ENCODE measurements around the gene UBA52.

The UBA52 gene

DNA sequence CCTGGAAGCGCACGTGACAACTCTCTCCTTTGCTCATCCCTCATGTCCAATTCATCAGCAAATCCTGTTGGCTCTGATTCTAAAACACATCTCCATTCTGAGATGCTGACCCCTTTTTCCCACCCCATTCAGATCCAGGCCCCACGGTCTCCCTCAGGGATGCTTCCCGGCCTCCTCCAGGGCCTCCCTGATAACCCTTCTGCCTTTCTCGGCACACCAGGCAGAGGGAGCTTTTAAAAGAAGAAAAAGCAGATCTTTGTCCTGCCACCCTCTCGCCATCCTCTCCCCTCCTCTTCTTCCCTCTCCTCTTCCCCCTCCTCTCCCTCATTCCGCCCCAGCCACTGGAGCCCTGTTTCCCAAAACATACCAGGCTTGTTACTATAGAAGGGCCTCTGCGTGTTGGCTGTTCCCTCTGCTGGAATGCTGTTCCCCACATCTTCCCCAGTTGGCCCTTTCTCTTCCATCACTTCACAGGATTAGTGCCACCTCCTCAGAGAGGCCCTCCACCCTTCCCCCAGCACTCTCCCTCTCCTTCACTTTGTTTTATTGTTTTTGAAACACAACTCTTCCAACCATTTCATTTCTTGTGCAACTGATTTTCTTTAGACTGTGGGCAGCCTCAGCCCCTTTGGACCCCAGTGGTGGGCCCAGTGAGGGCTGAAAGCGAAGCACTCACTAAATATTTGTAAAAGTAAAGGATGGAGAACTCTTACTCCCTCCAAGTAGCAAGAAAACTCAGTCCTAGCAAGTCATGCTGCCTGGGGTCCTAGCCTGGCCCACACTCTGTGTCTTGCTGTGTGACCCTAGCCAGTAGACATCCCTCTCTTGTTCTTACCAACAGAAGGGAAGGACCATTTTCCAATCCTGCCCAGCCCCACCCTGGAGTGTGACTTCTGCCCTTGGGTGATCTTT is 37.4 kb downstream of the UBA52 start:
- no peak for DNase-seq

DNA sequence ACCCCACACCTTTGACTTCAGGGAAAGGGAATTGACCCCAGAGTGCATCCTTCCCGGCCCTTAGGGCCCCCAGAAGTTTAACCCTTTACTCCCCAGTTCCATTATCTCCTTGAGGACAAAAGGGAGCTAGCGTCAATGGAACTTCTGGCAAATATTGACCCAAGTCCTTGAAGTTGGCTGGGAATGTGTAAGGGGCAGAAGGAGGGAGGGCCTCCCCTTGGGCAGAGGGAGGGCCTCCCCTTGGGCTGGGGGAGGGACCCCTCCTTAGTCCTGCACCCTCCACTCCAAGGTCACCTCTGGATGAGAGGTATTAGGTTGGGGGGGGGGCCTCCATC is 38.0 kb downstream of the UBA52 start:
- DNase-seq = no peak

GRCh38 chr19:18610245-18610555 is 38.5 kb downstream of the UBA52 start:
- DNase-seq = no peak

DNA sequence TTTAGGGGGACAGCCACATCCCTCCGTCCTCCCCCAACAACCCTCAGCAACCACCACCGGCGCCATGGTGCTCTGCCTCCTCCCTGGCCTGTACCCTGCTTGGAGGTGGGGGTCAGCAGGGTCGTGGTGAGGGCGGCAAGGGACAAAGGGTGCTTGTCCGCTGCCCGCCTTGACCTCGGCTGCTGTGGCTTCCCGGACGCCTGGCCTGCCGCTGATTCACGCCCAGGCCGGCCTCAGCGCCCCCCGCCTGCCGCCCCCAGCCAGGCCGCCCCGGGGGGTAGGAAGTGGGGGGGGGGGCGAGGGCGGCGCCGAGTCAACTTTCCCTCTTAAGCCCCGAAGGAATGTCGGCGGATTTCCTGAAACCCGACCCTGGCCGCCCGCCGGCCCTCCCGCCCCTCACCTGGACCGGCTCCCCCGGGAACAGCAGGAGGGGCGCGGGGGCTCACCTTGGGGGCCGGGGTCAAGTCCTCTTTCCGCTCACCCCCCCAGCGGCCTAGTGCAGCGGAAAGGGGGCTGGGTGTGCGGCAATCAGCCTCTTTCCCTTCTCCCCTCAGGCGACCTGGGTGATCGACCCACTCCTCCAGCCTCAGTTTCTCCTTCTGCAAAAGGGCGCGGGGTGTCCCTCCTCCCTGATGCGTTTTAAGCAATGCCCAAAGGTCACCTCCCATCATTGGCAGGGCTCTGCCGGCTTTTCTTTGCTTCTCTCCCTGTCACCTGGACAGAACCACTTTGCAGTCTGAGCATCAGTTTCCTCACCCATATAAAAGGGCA is 39.1 kb downstream of the UBA52 start:
- no peak for DNase-seq

GRCh38 chr19:18611327-18612050 is 39.8 kb downstream of the UBA52 start:
- no peak for DNase-seq

DNA sequence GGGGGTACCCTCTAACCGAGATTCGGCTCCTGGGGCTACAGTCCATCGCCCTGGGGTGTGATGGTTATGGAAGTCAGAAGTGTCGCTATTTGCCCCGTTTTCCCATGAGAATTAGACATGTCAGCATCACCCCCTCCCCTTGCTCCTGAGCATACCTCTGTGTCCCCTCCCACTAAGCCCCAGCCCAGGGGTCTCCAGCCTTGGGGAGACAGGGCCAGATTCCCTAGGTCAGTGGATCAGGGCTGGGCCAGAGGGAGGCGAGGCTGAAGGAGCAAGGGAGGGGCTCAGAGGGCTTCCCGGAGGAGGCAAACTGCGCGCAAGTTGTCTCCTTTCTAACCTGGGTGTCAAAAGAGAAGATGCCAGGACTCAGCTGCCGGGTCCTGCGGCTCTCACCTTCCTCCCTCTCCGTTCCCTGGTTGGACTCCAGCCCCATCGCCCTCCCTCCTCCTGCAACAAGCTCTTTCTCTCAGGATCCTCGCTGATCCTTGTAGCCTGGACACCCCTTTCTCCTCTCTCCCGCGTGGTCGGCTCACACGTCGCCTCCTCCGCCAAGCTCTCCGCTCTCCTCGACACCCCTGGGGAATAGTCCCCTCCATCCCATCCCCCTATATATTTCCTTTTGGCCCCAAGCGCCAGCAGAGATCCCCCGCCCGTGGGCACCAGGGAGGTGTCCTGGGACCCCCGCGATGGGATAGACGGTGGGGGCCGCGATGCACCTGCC is 40.6 kb downstream of the UBA52 start:
- no peak for DNase-seq

GRCh38 chr19:18612772-18613588 is 41.3 kb downstream of the UBA52 start, which contains the start of gene TMEM59L:
Gene TMEM59L, plus strand, starts transcription at chr19:18612870. Its CDS starts 89 bp downstream, at chr19:18612959.
- peak in 2 of 4 experiments; percentile 17 to 18 for DNase-seq

DNA sequence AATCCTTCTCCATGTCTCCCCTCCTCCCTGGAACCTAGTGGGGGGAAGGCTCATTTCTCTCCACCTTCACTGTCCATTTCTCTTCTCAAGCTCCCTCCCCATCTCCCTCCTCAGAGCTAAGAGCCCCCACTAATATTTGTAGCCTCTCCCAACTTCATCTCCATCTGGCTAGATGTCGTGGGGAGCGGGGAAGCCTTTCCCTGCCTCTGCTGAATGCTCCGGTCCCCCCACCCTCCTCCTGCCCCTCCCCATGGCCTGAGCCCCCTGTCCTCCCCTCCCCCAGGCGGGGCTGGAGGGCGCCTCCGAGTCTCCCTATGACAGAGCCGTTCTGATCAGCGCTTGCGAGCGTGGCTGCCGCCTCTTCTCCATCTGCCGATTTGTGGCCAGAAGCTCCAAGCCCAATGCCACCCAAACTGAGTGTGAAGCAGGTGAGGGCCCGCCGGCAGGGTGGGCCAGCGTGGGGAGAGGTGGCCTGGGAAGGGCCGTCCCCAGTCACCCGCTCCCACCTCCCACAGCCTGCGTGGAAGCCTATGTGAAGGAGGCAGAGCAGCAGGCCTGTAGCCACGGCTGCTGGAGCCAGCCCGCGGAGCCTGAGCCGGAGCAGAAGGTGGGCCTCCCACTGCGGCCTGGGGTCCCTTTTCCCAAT is 42.1 kb downstream of the UBA52 start:
- DNase-seq = no peak

DNA sequence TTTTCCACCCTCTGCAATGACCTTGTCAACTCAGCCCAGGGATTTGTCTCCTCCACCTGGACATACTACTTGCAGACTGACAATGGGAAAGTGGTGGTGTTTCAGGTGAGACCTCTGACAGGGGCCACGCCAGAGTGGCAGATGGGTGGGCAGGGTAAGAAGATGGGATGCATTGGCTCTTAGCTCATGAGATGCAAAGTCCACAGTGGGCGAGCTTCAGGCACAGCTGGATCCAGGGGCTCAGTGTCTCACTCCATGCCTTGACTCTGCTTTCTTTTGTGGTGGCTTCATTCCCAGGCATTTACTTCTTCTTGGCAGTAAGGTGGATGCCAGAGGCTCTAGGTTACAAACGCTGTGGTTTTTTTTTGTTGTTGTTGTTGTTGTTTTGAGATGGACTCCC is 44.4 kb downstream of the UBA52 start:
- no peak for DNase-seq

GRCh38 chr19:18617562-18617961 is 45.9 kb downstream of the UBA52 start:
- DNase-seq = no peak

DNA sequence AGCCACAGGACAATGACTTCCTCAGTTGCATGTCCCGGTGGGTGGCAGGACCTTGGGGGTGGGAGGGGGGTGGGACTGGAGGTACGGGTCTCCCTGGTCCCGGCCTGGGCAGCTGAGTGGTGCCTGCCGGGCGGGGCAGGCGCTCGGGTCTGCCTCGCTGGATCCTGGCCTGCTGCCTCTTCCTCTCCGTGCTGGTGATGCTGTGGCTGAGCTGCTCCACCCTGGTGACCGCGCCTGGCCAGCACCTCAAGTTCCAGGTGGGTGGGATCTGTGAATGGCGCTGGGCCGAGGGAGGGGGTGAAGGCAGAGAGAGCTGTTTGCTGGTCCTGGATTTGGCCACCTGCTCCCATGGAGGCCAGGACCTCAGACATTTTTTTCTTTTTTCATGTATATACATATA is 46.6 kb downstream of the UBA52 start:
- no peak for DNase-seq

DNA sequence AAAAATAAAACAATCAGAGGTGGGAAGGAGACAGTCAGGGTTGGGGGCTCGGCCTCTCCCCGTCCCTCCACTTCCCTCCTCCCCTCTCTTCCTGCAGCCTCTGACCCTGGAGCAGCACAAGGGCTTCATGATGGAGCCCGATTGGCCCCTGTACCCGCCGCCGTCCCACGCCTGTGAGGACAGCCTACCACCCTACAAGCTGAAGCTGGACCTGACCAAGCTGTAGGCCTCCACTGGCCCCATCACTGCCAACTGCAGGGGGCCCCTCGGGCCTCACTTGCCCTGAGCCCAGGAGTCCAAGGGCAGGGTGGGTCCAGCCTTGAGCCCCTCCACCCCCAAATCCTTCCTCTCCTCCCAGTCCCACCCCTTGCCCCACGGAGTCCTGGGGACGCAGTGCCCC is 48.7 kb downstream of the UBA52 start:
- no peak for DNase-seq

DNA sequence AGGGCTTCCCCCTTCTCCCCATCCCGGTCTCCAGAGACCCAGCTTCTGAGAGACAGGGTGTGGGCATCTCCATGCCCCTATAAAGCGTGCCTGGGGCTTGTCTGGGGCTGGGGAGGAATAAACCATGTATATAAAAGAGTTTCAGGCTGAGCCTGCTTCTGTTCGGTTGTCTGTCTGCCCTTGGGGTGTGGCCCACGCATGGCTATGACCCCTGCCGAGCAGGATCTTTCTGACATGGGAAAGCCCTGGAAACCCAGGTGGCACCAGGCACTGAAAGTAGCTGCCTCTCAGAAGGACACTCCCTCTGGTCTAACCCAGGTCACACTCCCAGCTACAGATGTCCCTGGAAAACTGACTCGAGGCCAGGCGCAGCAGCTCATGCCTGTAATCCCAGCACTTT is 49.2 kb downstream of the UBA52 start:
- no peak for DNase-seq

GRCh38 chr19:18626906-18627305 is 55.2 kb downstream of the UBA52 start:
- no peak for DNase-seq

All from activated CD4-positive, CD25-positive, alpha-beta regulatory T cell (primary cell).